ENCODE measurements around the gene C9orf72. TPM values are rescaled to one million over a fixed set of nuclear protein-coding genes. Genes with fewer than 3 reads are reported as not detected.

C9orf72 gene
- total and polyA plus RNA-seq, 2 experiments from 2014 or later: 9.3 to 30.3 TPM

- no peak overlapping the region for H3K27ac ChIP-seq
- no peaks in the 10 kb centered on the region for H4K20me1 ChIP-seq (ENCODE audit: insufficient read depth, poor library complexity, severe bottlenecking)
- H3K4me3 ChIP-seq: no peak overlapping the region
- no peaks in the 10 kb centered on the region for H3K36me3 ChIP-seq (replicated peaks; ENCODE audit: insufficient read depth, low read depth)
- no peaks in the 10 kb centered on the region for H3K27me3 ChIP-seq
- H3K79me2 ChIP-seq: no peaks in the 10 kb centered on the region
- no peaks in the 10 kb centered on the region for H3K4me1 ChIP-seq (ENCODE audit: insufficient read depth)
- H2AFZ ChIP-seq: no peak overlapping the region
- TF ChIP-seq CTCF (IDR thresholded peaks at IDR 0.05; ENCODE audit: poor library complexity): no peak
- TF ChIP-seq EZH2 (IDR thresholded peaks at IDR 0.05; ENCODE audit: borderline replicate concordance): no peak
- no peak for TF ChIP-seq EZH2phosphoT487 (IDR thresholded peaks at IDR 0.05; ENCODE audit: low read depth, severe bottlenecking, unreplicated experiment)
- H3K9me3 ChIP-seq (ENCODE audit: low read depth): no peaks in the 10 kb centered on the region
- WGBS (ENCODE audit: low lambda C conversion rate, missing lambda C conversion rate): 88% methylated on average over 1 of the region's 1 CpG
- no peak for DNase-seq (ENCODE audit: low spot score)
- no peak overlapping the region for H3K4me2 ChIP-seq
- H3K9me2 ChIP-seq (replicated peaks; ENCODE audit: insufficient read depth): no peaks in the 10 kb centered on the region
Measured at GRCh38 chr9:27581826-27582225, 8.5 kb upstream of the C9orf72 start.

GRCh38 chr9:27573634-27574590 lies 631 bp upstream of the C9orf72 start:
- H3K4me1 ChIP-seq (ENCODE audit: insufficient read depth): peaks cover 19% of the 10 kb centered on the region
- 5% methylated on average over 35 of the region's 35 CpGs for WGBS (ENCODE audit: low lambda C conversion rate, missing lambda C conversion rate)

GRCh38 chr9:27572566-27572917 lies 739 bp downstream of the C9orf72 start:
- Histone ChIP-seq H3K4me3 (peak overlapping the region; percentile 71), H3K4me1 (ENCODE audit: insufficient read depth) (peaks cover 19% of the 10 kb centered on the region), H3K9me3 (ENCODE audit: low read depth) (no peaks in the 10 kb centered on the region), H3K27ac (peak overlapping the region; percentile 100), H3K36me3 (replicated peaks; ENCODE audit: insufficient read depth, low read depth) (no peaks in the 10 kb centered on the region), H2AFZ (peak overlapping the region; percentile 85), H4K20me1 (ENCODE audit: insufficient read depth, poor library complexity, severe bottlenecking) (no peaks in the 10 kb centered on the region), H3K4me2 (peak overlapping the region; percentile 77), H3K9me2 (replicated peaks; ENCODE audit: insufficient read depth) (no peaks in the 10 kb centered on the region), H3K27me3 (no peaks in the 10 kb centered on the region), H3K79me2 (peaks cover 41% of the 10 kb centered on the region)
- no peak for TF ChIP-seq CTCF (IDR thresholded peaks at IDR 0.05; ENCODE audit: poor library complexity)
- TF ChIP-seq EZH2phosphoT487 (IDR thresholded peaks at IDR 0.05; ENCODE audit: low read depth, severe bottlenecking, unreplicated experiment): no peak
- no peak for TF ChIP-seq EZH2 (IDR thresholded peaks at IDR 0.05; ENCODE audit: borderline replicate concordance)
- WGBS (ENCODE audit: low lambda C conversion rate, missing lambda C conversion rate): 2% methylated on average over 6 of the region's 6 CpGs
- DNase-seq (ENCODE audit: low spot score): no peak

More at GRCh38 chr9:27573634-27574590, 631 bp upstream of the C9orf72 start:
- no peak for TF ChIP-seq EZH2phosphoT487 (IDR thresholded peaks at IDR 0.05; ENCODE audit: low read depth, severe bottlenecking, unreplicated experiment)
- no peak for TF ChIP-seq CTCF (IDR thresholded peaks at IDR 0.05; ENCODE audit: poor library complexity)
- no peak for TF ChIP-seq EZH2 (IDR thresholded peaks at IDR 0.05; ENCODE audit: borderline replicate concordance)
- H3K9me3 ChIP-seq (ENCODE audit: low read depth): no peaks in the 10 kb centered on the region
- H2AFZ ChIP-seq: peak overlapping the region; percentile 38
- H3K9me2 ChIP-seq (replicated peaks; ENCODE audit: insufficient read depth): no peaks in the 10 kb centered on the region
- no peaks in the 10 kb centered on the region for H3K36me3 ChIP-seq (replicated peaks; ENCODE audit: insufficient read depth, low read depth)
- H3K27me3 ChIP-seq: no peaks in the 10 kb centered on the region
- H4K20me1 ChIP-seq (ENCODE audit: insufficient read depth, poor library complexity, severe bottlenecking): no peaks in the 10 kb centered on the region
- peak overlapping the region; percentile 80 for H3K4me2 ChIP-seq
- H3K4me3 ChIP-seq: peak overlapping the region; percentile 32
- DNase-seq (ENCODE audit: low spot score): peak; percentile 98
- peaks cover 28% of the 10 kb centered on the region for H3K79me2 ChIP-seq
- peak overlapping the region; percentile 100 for H3K27ac ChIP-seq
